KOPT-K1 (cell line): ENCODE measurements around the gene PALLD.
A peak's percentile ranks its signal among the peaks of the same experiment; 100 is the strongest.
"Not testable (repeated sequence)": the region's sequence is repeated elsewhere in the genome, so short reads cannot be mapped to it uniquely, and the experiment has no call there.

Source experiments
- H3K27ac ChIP-seq: fragments of 200-600 bp; sonication (generic); 2 replicates; pipeline ENCODE4 v1.5.1; 2016; ENCODE audit warnings: antibody characterized with exemption, mild to moderate bottlenecking, low read depth, low read length; ENCODE audit not compliant: poor library complexity, severe bottlenecking
- H3K36me3 ChIP-seq: fragments of 200-600 bp; sonication (generic); 2 replicates; pipeline ENCODE4 v1.5.1; 2017; ENCODE audit warnings: antibody characterized with exemption, mild to moderate bottlenecking, low read length, moderate library complexity; ENCODE audit not compliant: insufficient read depth
- H3K9me3 ChIP-seq: fragments of 200-600 bp; sonication (generic); 2 replicates; pipeline ENCODE4 v1.5.1; 2017; ENCODE audit warnings: antibody characterized with exemption, low read length, mild to moderate bottlenecking; ENCODE audit not compliant: insufficient read depth, poor library complexity, severe bottlenecking

Gene PALLD

GRCh38 chr4:168496834-168497233 is at the start of gene PALLD:
PALLD (plus strand) TSS chr4:168497052.
- H3K9me3 ChIP-seq, result no peaks in the 10 kb centered on the region
- no peaks in the 10 kb centered on the region for H3K36me3 ChIP-seq
- no peak within 1 kb of the TSS for H3K27ac ChIP-seq

- H3K36me3 ChIP-seq, result peaks cover 38% of the 10 kb centered on the region
- not testable (repeated sequence) for H3K9me3 ChIP-seq, H3K27ac ChIP-seq
Measured at GRCh38 chr4:168449063-168449462, 47.8 kb upstream of the PALLD start.

- peaks cover 45% of the 10 kb centered on the region for H3K36me3 ChIP-seq
- no peak overlapping the region for H3K27ac ChIP-seq
- no peaks in the 10 kb centered on the region for H3K9me3 ChIP-seq
Measured at GRCh38 chr4:168449719-168450452, 47.0 kb upstream of the PALLD start.

GRCh38 chr4:168451331-168451730 is 45.5 kb upstream of the PALLD start:
- Histone ChIP-seq H3K36me3 (peaks cover 57% of the 10 kb centered on the region), H3K27ac (no peak overlapping the region), H3K9me3 (no peaks in the 10 kb centered on the region)

GRCh38 chr4:168451744-168452390 is 45.0 kb upstream of the PALLD start:
- H3K27ac ChIP-seq, result no peak overlapping the region
- no peaks in the 10 kb centered on the region for H3K9me3 ChIP-seq
- H3K36me3 ChIP-seq, result peaks cover 57% of the 10 kb centered on the region

GRCh38 chr4:168453146-168453545 is 43.7 kb upstream of the PALLD start:
- no peaks in the 10 kb centered on the region for H3K9me3 ChIP-seq
- H3K36me3 ChIP-seq, result peaks cover 49% of the 10 kb centered on the region
- peak overlapping the region; percentile 49 for H3K27ac ChIP-seq

- H3K27ac ChIP-seq, H3K9me3 ChIP-seq: not testable (repeated sequence)
- peaks cover 44% of the 10 kb centered on the region for H3K36me3 ChIP-seq
Measured at GRCh38 chr4:168458256-168458655, 38.6 kb upstream of the PALLD start.

- no peaks in the 10 kb centered on the region for H3K9me3 ChIP-seq
- no peak overlapping the region for H3K27ac ChIP-seq
- peaks cover 38% of the 10 kb centered on the region for H3K36me3 ChIP-seq
Measured at GRCh38 chr4:168461821-168462220, 35.0 kb upstream of the PALLD start.

- H3K9me3 ChIP-seq, result peaks cover 4% of the 10 kb centered on the region
- peaks cover 53% of the 10 kb centered on the region for H3K36me3 ChIP-seq
- no peak overlapping the region for H3K27ac ChIP-seq
Measured at GRCh38 chr4:168472920-168473319, 23.9 kb upstream of the PALLD start.

- no peaks in the 10 kb centered on the region for H3K9me3 ChIP-seq
- H3K36me3 ChIP-seq, result peaks cover 36% of the 10 kb centered on the region
- H3K27ac ChIP-seq, result no peak overlapping the region
Measured at GRCh38 chr4:168474660-168475320, 22.1 kb upstream of the PALLD start.

GRCh38 chr4:168475745-168476144 is 21.1 kb upstream of the PALLD start:
- H3K9me3 ChIP-seq, result no peaks in the 10 kb centered on the region
- no peak overlapping the region for H3K27ac ChIP-seq
- peaks cover 27% of the 10 kb centered on the region for H3K36me3 ChIP-seq

GRCh38 chr4:168478868-168479267 is 18.0 kb upstream of the PALLD start:
- Histone ChIP-seq H3K27ac (peak overlapping the region; percentile 95), H3K36me3 (no peaks in the 10 kb centered on the region; the same call in 1 of the 2 replicates)

GRCh38 chr4:168480931-168481611 is 15.8 kb upstream of the PALLD start:
- Histone ChIP-seq H3K36me3 (no peaks in the 10 kb centered on the region), H3K9me3 (no peaks in the 10 kb centered on the region), H3K27ac (peak overlapping the region; percentile 95)

More at GRCh38 chr4:168478868-168479267, 18.0 kb upstream of the PALLD start:
- H3K9me3 ChIP-seq, result no peaks in the 10 kb centered on the region

GRCh38 chr4:168483811-168484210 is 13.0 kb upstream of the PALLD start:
- peak overlapping the region; percentile 95 for H3K27ac ChIP-seq
- H3K9me3 ChIP-seq, result no peaks in the 10 kb centered on the region
- no peaks in the 10 kb centered on the region for H3K36me3 ChIP-seq

- Histone ChIP-seq H3K27ac (no peak overlapping the region), H3K9me3 (no peaks in the 10 kb centered on the region), H3K36me3 (no peaks in the 10 kb centered on the region)
Measured at GRCh38 chr4:168484626-168485025, 12.2 kb upstream of the PALLD start.
